HepG2 (cell line): ENCODE results near the gene DLST. TPM values are rescaled to one million over a fixed set of nuclear protein-coding genes. Genes with fewer than 3 reads are reported as not detected.

Experiments
- BCL3 ChIP-seq: sonication (generic); formaldehyde crosslinking; IDR thresholded peaks from 2 replicates; pipeline ENCODE4 v1.5.1; 2020; ENCODE audit warnings: mild to moderate bottlenecking, missing genetic modification reagents, moderate library complexity
- CEBPZ ChIP-seq: IDR thresholded peaks from 2 replicates; pipeline ENCODE4 v1.6.1; 2012; ENCODE audit warnings: low read length, improper control_type of control experiment
- CREB1 ChIP-seq, 2 experiments: fragments of 450-650 bp in 1 of 2; IDR thresholded peaks; 2 replicates each; pipeline ENCODE4 v1.6.1; 2016 to 2017; ENCODE audit warnings: control low read depth in 1 of 2, mild to moderate bottlenecking in 1 of 2, missing compliant biosample characterization in 1 of 2, missing genetic modification characterization in 1 of 2
- ELK4 ChIP-seq: sonication (generic); formaldehyde crosslinking; IDR thresholded peaks from 2 replicates; pipeline ENCODE4 v1.9.0; 2021; ENCODE audit warnings: missing genetic modification reagents, borderline replicate concordance
- FOXC1 ChIP-seq: sonication (generic); formaldehyde crosslinking; IDR thresholded peaks from 2 replicates; pipeline ENCODE4 v1.8.0; 2022; ENCODE audit warnings: mild to moderate bottlenecking, missing genetic modification reagents, borderline replicate concordance
- GMEB2 ChIP-seq: IDR thresholded peaks from 2 replicates; pipeline ENCODE4 v1.6.1; 2016; ENCODE audit warnings: missing biosample characterization, missing genetic modification reagents, low read depth
- HMGXB4 ChIP-seq, 2 experiments: sonication (generic) in 1 of 2; formaldehyde crosslinking in 1 of 2; IDR thresholded peaks; 2 replicates each; pipeline versions ENCODE4 v1.4.0 to v1.6.1; 2018 to 2020; ENCODE audit warnings: missing genetic modification reagents in 2 of 2, borderline replicate concordance in 1 of 2, low read depth in 1 of 2, mild to moderate bottlenecking in 1 of 2, missing biosample characterization in 1 of 2
- SIN3A ChIP-seq: IDR thresholded peaks from 2 replicates; pipeline ENCODE4 v1.6.1; 2011; ENCODE audit warnings: low read depth, mild to moderate bottlenecking, control low read depth, low read length, borderline replicate concordance
- THYN1 ChIP-seq: sonication (generic); formaldehyde crosslinking; IDR thresholded peaks from 2 replicates; pipeline ENCODE4 v1.8.1; 2023; ENCODE audit warnings: low read depth, mild to moderate bottlenecking, moderate library complexity, missing genetic modification reagents, borderline replicate concordance
- ZBTB20 ChIP-seq: sonication (generic); formaldehyde crosslinking; IDR thresholded peaks from 2 replicates; pipeline ENCODE4 v1.8.1; 2023; ENCODE audit warnings: missing genetic modification reagents, low read depth, mild to moderate bottlenecking, borderline replicate concordance
- ZC3H13 ChIP-seq: sonication (generic); formaldehyde crosslinking; IDR thresholded peaks from 2 replicates; pipeline ENCODE4 v1.8.1; 2023; ENCODE audit warnings: mild to moderate bottlenecking, missing genetic modification reagents, moderate library complexity
- ZNF468 ChIP-seq: sonication (generic); formaldehyde crosslinking; IDR thresholded peaks from 2 replicates; pipeline ENCODE4 v1.8.0; 2022; ENCODE audit warnings: mild to moderate bottlenecking, moderate library complexity, missing genetic modification reagents
- ZNF660 ChIP-seq: sonication (generic); formaldehyde crosslinking; IDR thresholded peaks from 2 replicates; pipeline ENCODE4 v1.5.1; 2020; ENCODE audit warnings: mild to moderate bottlenecking, low read depth, missing genetic modification reagents, borderline replicate concordance
- ZNF749 ChIP-seq: sonication (generic); formaldehyde crosslinking; IDR thresholded peaks from 2 replicates; pipeline ENCODE4 v1.8.0; 2022; ENCODE audit warnings: mild to moderate bottlenecking, missing genetic modification reagents, moderate library complexity, borderline replicate concordance
- ZNF800 ChIP-seq: sonication (generic); formaldehyde crosslinking; IDR thresholded peaks from 2 replicates; pipeline ENCODE4 v1.4.0; 2020; ENCODE audit warnings: missing genetic modification reagents
- polyA plus RNA-seq, 8 experiments: library from polyadenylated mRNA; depleted of rRNA in 3 of 8; stranded (reverse) in 7 of 8; unstranded in 1 of 8; fragments of >200 nt; fragmentation: Illumina TruSeq in 4 of 8; extraction: Trizol in 4 of 8; gene quantifications; 2 replicates each; pipeline versions ENCODE4 v1.2.1 to v1.2.3, GENCODE V29; 2011 to 2016; ENCODE audit warnings: low read depth in 4 of 8, missing spikeins in 1 of 8, mixed read lengths in 1 of 8; ENCODE audit not compliant: insufficient read depth in 1 of 8
- total RNA-seq, 5 experiments: library from RNA; depleted of rRNA; stranded (reverse); fragments of >200 nt; fragmentation: Illumina TruSeq; extraction: Trizol; gene quantifications; 2 replicates each; pipeline ENCODE4 v1.2.3, GENCODE V29; 2016; ENCODE audit warnings: low read depth in 1 of 5

The DLST gene
- total and polyA plus RNA-seq, 2 of the 13 experiments (the other 11 are each of a cell fraction or from before 2014, with no cell fraction given): 56.5 to 94.3 TPM

GRCh38 chr14:74881431-74882102 is at the start of gene DLST (continued):
- TF ChIP-seq SIN3A (peak; percentile 58; the same call in 1 of the 2 replicates), ZBTB20 (no peak), ZNF800 (peak; percentile 50; the same call in 1 of the 2 replicates), ZC3H13 (peak; percentile 58; the same call in 1 of the 2 replicates), GMEB2 (CRISPR knock-in tag) (no peak), ZNF660 (CRISPR knock-in tag) (no peak), ELK4 (CRISPR knock-in tag) (no peak), CREB1 (IDR thresholded peaks at IDR 0.05) (peak; percentile 34; the same call in 1 of the 2 replicates), CREB1 (CRISPR knock-in tag; IDR thresholded peaks at IDR 0.05) (peak; percentile 32; the same call in 1 of the 2 replicates), THYN1 (no peak), HMGXB4 (CRISPR knock-in tag; IDR thresholded peaks at IDR 0.05; ENCODE audit: borderline replicate concordance in 1 of 2, low read depth in 1 of 2) (peak; percentile 71 to 87), ZNF749 (CRISPR knock-in tag) (peak; percentile 83), CEBPZ (no peak), ZNF468 (peak; percentile 94; the same call in 1 of the 2 replicates), FOXC1 (CRISPR knock-in tag) (peak; percentile 89), BCL3 (no peak)
